DND-41 (cell line): ENCODE data around the gene ABHD5.

Experiments used
- ATAC-seq: fragments of 200-7000 bp; cut with Tn5 transposase; 3 replicates; pipeline ENCODE4 v1.9.1; 2021; ENCODE audit warnings: low read depth; ENCODE audit not compliant: insufficient read depth
- DNase-seq: peaks from one replicate; pipeline ENCODE4 v3.0.0-alpha.2; 2020
- H2AFZ ChIP-seq: 2 replicates; pipeline ENCODE4 v1.6.0; 2012; ENCODE audit warnings: low read depth, low read length
- H3K27ac ChIP-seq: 2 replicates; pipeline ENCODE4 v1.5.1; 2012; ENCODE audit warnings: low read length, inconsistent platforms
- H3K27me3 ChIP-seq: fragments of 200-600 bp; sonication (generic); 2 replicates; pipeline ENCODE4 v1.6.0; 2012; ENCODE audit warnings: low read length, mild to moderate bottlenecking, inconsistent platforms; ENCODE audit not compliant: insufficient read depth, poor library complexity
- H3K36me3 ChIP-seq: 2 replicates; pipeline ENCODE4 v1.5.1; 2012; ENCODE audit warnings: low read length, inconsistent platforms; ENCODE audit not compliant: insufficient read depth
- H3K4me1 ChIP-seq: 2 replicates; pipeline ENCODE4 v1.5.1; 2012; ENCODE audit warnings: mild to moderate bottlenecking, low read length; ENCODE audit not compliant: insufficient read depth
- H3K4me2 ChIP-seq: 2 replicates; pipeline ENCODE4 v1.6.0; 2012; ENCODE audit warnings: mild to moderate bottlenecking, moderate library complexity, low read length, inconsistent platforms; ENCODE audit not compliant: insufficient read depth
- H3K4me3 ChIP-seq, 2 experiments: fragments of 200-600 bp in 1 of 2; shearing (Covaris generic) in 1 of 2; 2 replicates each; pipeline ENCODE4 v1.5.1; 2012 to 2016; ENCODE audit warnings: inconsistent platforms in 2 of 2, low read length in 2 of 2, mild to moderate bottlenecking in 2 of 2, low read depth in 1 of 2, moderate library complexity in 1 of 2
- H3K79me2 ChIP-seq: 2 replicates; pipeline ENCODE4 v1.6.0; 2012; ENCODE audit warnings: low read length, inconsistent platforms; ENCODE audit not compliant: insufficient read depth
- H3K9ac ChIP-seq: 2 replicates; pipeline ENCODE4 v1.6.0; 2012; ENCODE audit warnings: low read depth, mild to moderate bottlenecking, inconsistent platforms, low read length, moderate library complexity
- H3K9me3 ChIP-seq: 2 replicates; pipeline ENCODE4 v1.5.1; 2012; ENCODE audit warnings: low read length, moderate library complexity, mild to moderate bottlenecking, inconsistent platforms; ENCODE audit not compliant: insufficient read depth, severe bottlenecking
- H4K20me1 ChIP-seq: 2 replicates; pipeline ENCODE4 v1.6.0; 2012; ENCODE audit warnings: low read length; ENCODE audit not compliant: insufficient read depth
- EZH2 ChIP-seq: IDR thresholded peaks from 3 replicates; pipeline ENCODE4 v1.6.1; 2012; ENCODE audit warnings: borderline replicate concordance, low read depth, mild to moderate bottlenecking, moderate library complexity, low read length, inconsistent platforms; ENCODE audit not compliant: severe bottlenecking
- TF ChIP-seq, protein P1 (sequence below): IDR thresholded peaks from 2 replicates; pipeline ENCODE4 v1.5.1; 2012; ENCODE audit warnings: borderline replicate concordance, low read length, moderate library complexity, mild to moderate bottlenecking; ENCODE audit not compliant: poor library complexity, severe bottlenecking; ENCODE audit errors: extremely low read depth

Gene ABHD5

DNA sequence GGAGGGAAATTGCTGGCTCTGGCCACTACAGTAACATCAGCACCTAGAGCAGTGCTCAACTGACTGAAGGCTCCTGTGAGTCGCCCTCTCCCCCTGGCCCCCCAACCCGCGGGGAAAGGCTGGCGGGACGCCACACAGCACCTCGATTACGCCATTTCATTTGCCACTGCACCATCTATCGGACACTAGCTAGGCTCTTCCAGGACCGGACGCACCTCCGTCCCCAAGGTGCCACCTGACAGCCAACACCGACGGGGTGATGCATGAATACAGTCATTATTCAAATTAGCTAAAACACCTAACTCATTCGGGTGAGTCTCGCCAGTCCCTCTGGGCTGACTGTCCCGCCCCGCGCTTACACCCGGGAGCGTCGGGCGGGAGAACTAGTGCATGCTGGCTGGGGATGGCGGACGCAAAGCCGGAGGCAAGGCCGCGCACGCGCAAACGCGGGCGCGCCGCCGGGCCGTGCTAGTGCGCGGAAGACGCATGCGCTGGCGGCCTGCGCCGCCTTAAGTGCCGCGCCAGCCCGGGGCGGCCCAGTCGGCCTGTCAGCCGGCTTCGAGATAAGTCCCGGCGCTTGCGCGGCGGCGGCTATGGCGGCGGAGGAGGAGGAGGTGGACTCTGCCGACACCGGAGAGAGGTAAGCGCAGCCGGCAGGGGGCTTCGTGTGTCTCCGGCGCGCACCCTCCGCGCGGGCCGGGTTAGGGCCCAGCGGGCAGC lies at the start of gene ABHD5:
Gene ABHD5, plus strand, starts transcription at position 539 of the 720 bp plus-strand sequence. Its CDS starts 55 bp downstream, at position 594.
- peak within 1 kb of the TSS; percentile 70 for H3K27ac ChIP-seq
- H4K20me1 ChIP-seq: peaks cover 4% of the 10 kb centered on the region; the same call in 1 of the 2 replicates
- peak within 1 kb of the TSS; percentile 95 for H3K4me2 ChIP-seq
- DNase-seq (peak; percentile 91), ATAC-seq (peak; percentile 93)
- H3K36me3 ChIP-seq: no peaks in the 10 kb centered on the region; the same call in 1 of the 2 replicates
- peak within 1 kb of the TSS; percentile 76 to 93 for H3K4me3 ChIP-seq
- TF ChIP-seq, protein P1, sequence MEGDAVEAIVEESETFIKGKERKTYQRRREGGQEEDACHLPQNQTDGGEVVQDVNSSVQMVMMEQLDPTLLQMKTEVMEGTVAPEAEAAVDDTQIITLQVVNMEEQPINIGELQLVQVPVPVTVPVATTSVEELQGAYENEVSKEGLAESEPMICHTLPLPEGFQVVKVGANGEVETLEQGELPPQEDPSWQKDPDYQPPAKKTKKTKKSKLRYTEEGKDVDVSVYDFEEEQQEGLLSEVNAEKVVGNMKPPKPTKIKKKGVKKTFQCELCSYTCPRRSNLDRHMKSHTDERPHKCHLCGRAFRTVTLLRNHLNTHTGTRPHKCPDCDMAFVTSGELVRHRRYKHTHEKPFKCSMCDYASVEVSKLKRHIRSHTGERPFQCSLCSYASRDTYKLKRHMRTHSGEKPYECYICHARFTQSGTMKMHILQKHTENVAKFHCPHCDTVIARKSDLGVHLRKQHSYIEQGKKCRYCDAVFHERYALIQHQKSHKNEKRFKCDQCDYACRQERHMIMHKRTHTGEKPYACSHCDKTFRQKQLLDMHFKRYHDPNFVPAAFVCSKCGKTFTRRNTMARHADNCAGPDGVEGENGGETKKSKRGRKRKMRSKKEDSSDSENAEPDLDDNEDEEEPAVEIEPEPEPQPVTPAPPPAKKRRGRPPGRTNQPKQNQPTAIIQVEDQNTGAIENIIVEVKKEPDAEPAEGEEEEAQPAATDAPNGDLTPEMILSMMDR: peak; percentile 50
- TF ChIP-seq EZH2: no peak
- H3K4me1 ChIP-seq: peaks cover 29% of the 10 kb centered on the region
- H3K27me3 ChIP-seq: no peaks in the 10 kb centered on the region
- peak within 1 kb of the TSS; percentile 91 for H3K9ac ChIP-seq
- peak within 1 kb of the TSS; percentile 91 for H2AFZ ChIP-seq
- H3K9me3 ChIP-seq: no peaks in the 10 kb centered on the region
- peaks cover 39% of the 10 kb centered on the region for H3K79me2 ChIP-seq

GRCh38 chr3:43641306-43642114 lies 49.2 kb upstream of the ABHD5 start:
- Histone ChIP-seq H3K4me3 (no peak overlapping the region), H3K4me2 (no peak overlapping the region), H3K27ac (no peak overlapping the region), H3K36me3 (no peaks in the 10 kb centered on the region), H3K27me3 (no peaks in the 10 kb centered on the region), H3K4me1 (no peaks in the 10 kb centered on the region), H3K9me3 (no peaks in the 10 kb centered on the region), H3K9ac (no peak overlapping the region), H2AFZ (no peak overlapping the region), H4K20me1 (no peaks in the 10 kb centered on the region), H3K79me2 (no peaks in the 10 kb centered on the region)
- DNase-seq (no peak), ATAC-seq (no peak)
- TF ChIP-seq, protein P1: no peak
- no peak for TF ChIP-seq EZH2

- TF ChIP-seq, protein P1: no peak
- no peak for TF ChIP-seq EZH2
- H3K27ac ChIP-seq: no peak overlapping the region
- no peaks in the 10 kb centered on the region for H3K36me3 ChIP-seq
- DNase-seq (no peak), ATAC-seq (no peak)
- H3K4me1 ChIP-seq: no peaks in the 10 kb centered on the region
- no peak overlapping the region for H3K4me3 ChIP-seq
- no peak overlapping the region for H3K4me2 ChIP-seq
- no peaks in the 10 kb centered on the region for H4K20me1 ChIP-seq
- no peak overlapping the region for H2AFZ ChIP-seq
- no peak overlapping the region for H3K9ac ChIP-seq
- no peaks in the 10 kb centered on the region for H3K27me3 ChIP-seq
- H3K79me2 ChIP-seq: no peaks in the 10 kb centered on the region
- H3K9me3 ChIP-seq: no peaks in the 10 kb centered on the region
Observed at GRCh38 chr3:43644443-43644842, 46.3 kb upstream of the ABHD5 start.
